Measurements from ENCODE around the gene PLPPR1. TPM values are rescaled to one million over a fixed set of nuclear protein-coding genes. Genes with fewer than 3 reads are reported as not detected.

The PLPPR1 gene
- total RNA-seq, 4 donors from 2014 or later: 0.47 to 0.57 TPM; not detected in 2

DNA sequence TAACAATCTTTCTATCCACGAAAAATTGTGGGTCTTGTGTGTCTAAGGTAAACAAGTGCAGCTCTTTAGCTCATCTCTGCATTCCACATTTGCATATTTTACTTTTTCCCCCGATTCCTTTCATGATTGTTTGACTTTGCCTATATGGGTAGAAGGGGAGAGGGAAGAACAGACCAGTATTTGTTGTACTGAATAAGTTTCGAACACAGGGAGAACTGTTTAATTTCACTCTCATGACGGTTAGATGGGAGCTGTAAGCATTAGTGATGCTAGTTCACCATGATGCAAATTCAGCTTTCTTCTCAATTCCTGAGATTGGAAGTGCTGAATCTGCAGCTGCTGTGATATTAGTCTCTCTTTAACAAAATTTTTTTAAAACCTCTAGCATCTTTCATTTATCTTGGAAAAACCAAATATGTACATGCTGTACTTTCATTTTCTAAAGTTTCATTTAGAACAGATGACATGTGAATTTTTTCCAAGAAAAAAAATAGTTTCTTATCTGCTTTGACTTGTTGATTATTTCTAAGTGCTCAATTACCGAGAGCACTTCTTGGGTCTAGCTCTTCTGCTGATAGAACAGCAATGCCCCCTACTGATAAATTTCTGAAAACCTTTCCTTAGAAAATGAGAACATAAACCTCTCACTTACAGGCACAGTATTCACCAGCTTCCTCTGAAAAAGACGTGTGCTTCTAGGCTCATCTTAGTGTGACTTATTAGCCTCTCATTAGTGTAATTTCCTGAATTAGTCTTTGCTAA is 206.8 kb downstream of the PLPPR1 start:
- 32 to 37% methylated on average over 6 of the region's 6 CpGs for WGBS, 2 donors

GRCh38 chr9:101242651-101243050 is 214.1 kb downstream of the PLPPR1 start:
- Histone ChIP-seq H3K36me3 (no peaks in the 10 kb centered on the region), H3K4me3 (no peak overlapping the region), H3K27me3 (no peaks in the 10 kb centered on the region), H3K27ac (no peak overlapping the region), H3K4me1 (no peaks in the 10 kb centered on the region), H3K9me3 (no peaks in the 10 kb centered on the region)
- TF ChIP-seq CTCF (IDR thresholded peaks at IDR 0.05) (no peak), POLR2A (IDR thresholded peaks at IDR 0.05) (no peak)
- 80 to 94% methylated on average over 1 of the region's 1 CpG for WGBS, 2 donors
- DNase-seq: no peak
- intact Hi-C loops (cut with DNase I): no loop called here

More for the DNA sequence above, 206.8 kb downstream of the PLPPR1 start:
- Histone ChIP-seq H3K36me3 (no peaks in the 10 kb centered on the region), H3K4me3 (no peak overlapping the region), H3K27me3 (no peaks in the 10 kb centered on the region), H3K27ac (no peak overlapping the region), H3K4me1 (no peaks in the 10 kb centered on the region), H3K9me3 (no peaks in the 10 kb centered on the region)
- TF ChIP-seq POLR2A (IDR thresholded peaks at IDR 0.05): no peak
- TF ChIP-seq CTCF (IDR thresholded peaks at IDR 0.05): peak in 2 of 6 experiments; percentile 28 to 31
- no peak for DNase-seq
- intact Hi-C loops (cut with DNase I): no loop called here

DNA sequence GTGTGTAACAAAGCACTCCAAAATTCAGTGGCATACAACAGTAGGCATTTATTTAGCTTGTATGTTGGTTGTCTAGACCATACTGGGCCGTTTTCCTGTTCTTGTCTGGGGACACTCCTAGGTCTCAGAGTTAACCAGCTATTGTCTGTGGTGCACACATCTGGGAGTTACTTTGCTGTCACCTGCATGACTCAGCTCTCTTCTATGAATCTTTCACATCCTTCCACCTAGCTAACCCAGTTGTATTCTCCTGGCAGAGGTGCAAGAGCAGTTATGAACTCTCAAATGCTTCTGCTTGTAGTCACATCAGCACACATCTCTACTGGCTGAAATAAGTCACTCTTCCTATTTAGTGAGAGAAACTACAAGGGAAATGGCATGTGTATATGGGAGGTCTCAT is 218.2 kb downstream of the PLPPR1 start:
- Histone ChIP-seq H3K9me3 (no peaks in the 10 kb centered on the region), H3K36me3 (no peaks in the 10 kb centered on the region), H3K27ac (no peak overlapping the region), H3K4me3 (no peak overlapping the region), H3K4me1 (peaks cover 0 to 4% (median 0%) of the 10 kb centered on the region in 3 donors), H3K27me3 (peaks cover 0 to 3% (median 0%) of the 10 kb centered on the region in 4 donors)
- intact Hi-C loops (cut with DNase I): no loop called here
- no peak for DNase-seq
- TF ChIP-seq CTCF (IDR thresholded peaks at IDR 0.05) (no peak), POLR2A (IDR thresholded peaks at IDR 0.05) (no peak)
- WGBS, 2 donors: 8 to 27% methylated on average over 1 of the region's 1 CpG

DNA sequence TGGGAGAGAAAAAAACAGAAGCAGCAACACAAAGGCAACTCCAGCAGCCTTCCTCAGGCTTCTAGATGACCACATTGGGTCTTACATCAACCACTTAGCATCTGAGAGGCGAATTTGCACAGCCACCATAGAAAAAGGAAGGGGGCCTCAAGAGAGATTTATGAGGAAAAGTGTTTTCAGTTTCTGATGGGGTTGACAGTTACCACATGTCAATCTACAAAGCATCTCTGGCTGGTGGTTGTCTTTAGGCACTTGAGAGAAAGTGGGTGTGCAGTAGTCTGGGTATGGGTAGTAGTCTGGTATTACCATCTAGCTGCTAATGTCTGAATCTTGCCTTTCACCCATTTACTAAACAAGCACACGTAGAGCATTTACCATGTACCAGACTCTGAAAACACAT is 218.8 kb downstream of the PLPPR1 start:
- Histone ChIP-seq H3K27ac (no peak overlapping the region), H3K4me3 (no peak overlapping the region), H3K4me1 (peaks cover 0 to 4% (median 0%) of the 10 kb centered on the region in 3 donors), H3K36me3 (no peaks in the 10 kb centered on the region), H3K9me3 (no peaks in the 10 kb centered on the region), H3K27me3 (peaks cover 0 to 3% (median 0%) of the 10 kb centered on the region in 4 donors)
- intact Hi-C loops (cut with DNase I): no loop called here
- 71 to 80% methylated on average over 2 of the region's 2 CpGs for WGBS, 2 donors
- TF ChIP-seq POLR2A (IDR thresholded peaks at IDR 0.05) (no peak), CTCF (IDR thresholded peaks at IDR 0.05) (no peak)
- no peak for DNase-seq

DNA sequence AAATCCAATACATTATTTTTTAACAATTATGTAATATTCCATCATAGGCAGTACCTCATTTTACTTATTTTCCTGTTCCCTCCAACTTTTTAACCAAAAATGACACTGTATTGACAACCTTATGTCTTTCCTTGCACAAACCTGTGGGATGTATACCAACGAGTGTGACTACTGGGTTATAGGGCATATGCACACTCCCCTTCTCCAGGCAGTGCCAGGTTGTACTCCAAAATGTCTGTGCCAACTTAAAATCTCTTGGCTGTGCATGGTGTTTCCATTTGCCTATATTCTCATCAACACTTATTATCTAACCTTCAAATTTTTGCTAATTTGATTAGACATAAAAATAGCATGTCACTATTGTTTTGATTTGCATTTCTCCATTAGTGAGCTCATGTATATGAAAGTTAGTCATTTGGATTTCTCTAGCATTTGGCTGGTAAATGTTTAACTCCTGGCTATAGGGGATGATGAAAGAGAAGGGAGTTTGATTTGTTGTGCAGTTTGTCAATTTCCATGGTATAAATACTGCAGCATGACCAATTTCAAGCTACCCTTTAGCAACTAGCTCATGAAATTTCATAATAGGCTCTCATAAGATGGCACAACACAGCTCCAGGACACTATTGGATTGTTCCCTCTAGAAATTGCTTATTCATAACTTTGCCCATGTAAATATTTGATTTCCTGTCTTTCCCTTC is 226.4 kb downstream of the PLPPR1 start:
- WGBS, 2 donors: 71 to 86% methylated on average over 1 of the region's 1 CpG
- no peak overlapping the region for H3K4me3 ChIP-seq

More for the DNA sequence above, 226.4 kb downstream of the PLPPR1 start:
- no peaks in the 10 kb centered on the region for H3K9me3 ChIP-seq
- no peak overlapping the region for H3K27ac ChIP-seq
- peaks cover 0 to 3% (median 0%) of the 10 kb centered on the region in 4 donors for H3K27me3 ChIP-seq
- TF ChIP-seq POLR2A (IDR thresholded peaks at IDR 0.05) (no peak), CTCF (IDR thresholded peaks at IDR 0.05) (no peak)
- no peak for DNase-seq
- H3K36me3 ChIP-seq: no peaks in the 10 kb centered on the region
- no peaks in the 10 kb centered on the region for H3K4me1 ChIP-seq
- intact Hi-C loops (cut with DNase I): no loop called here
